HepG2 (cell line): Measurements from ENCODE around the gene HEBP1. TPM values are rescaled to one million over a fixed set of nuclear protein-coding genes. Genes with fewer than 3 reads are reported as not detected.

Source experiments
- BATF2 ChIP-seq: sonication (generic); formaldehyde crosslinking; IDR thresholded peaks from 2 replicates; pipeline ENCODE4 v1.8.0; 2022; ENCODE audit warnings: mild to moderate bottlenecking, missing genetic modification reagents, moderate library complexity
- DBP ChIP-seq: sonication (generic); formaldehyde crosslinking; IDR thresholded peaks from 2 replicates; pipeline ENCODE4 v1.4.0; 2020; ENCODE audit warnings: missing genetic modification reagents; ENCODE audit errors: not compliant biosample characterization
- MEIS1 ChIP-seq: sonication (generic); formaldehyde crosslinking; IDR thresholded peaks from 2 replicates; pipeline ENCODE4 v1.9.0; 2021; ENCODE audit warnings: mild to moderate bottlenecking, missing genetic modification reagents, moderate library complexity, borderline replicate concordance
- TOE1 ChIP-seq: sonication (generic); formaldehyde crosslinking; IDR thresholded peaks from 2 replicates; pipeline ENCODE4 v1.4.0; 2020; ENCODE audit warnings: mild to moderate bottlenecking, missing genetic modification reagents
- ZBTB14 ChIP-seq: sonication (generic); formaldehyde crosslinking; IDR thresholded peaks from 2 replicates; pipeline ENCODE4 v1.4.0; 2020; ENCODE audit warnings: missing genetic modification reagents
- ZBTB38 ChIP-seq: sonication (generic); formaldehyde crosslinking; IDR thresholded peaks from 2 replicates; pipeline ENCODE4 v1.5.1; 2020; ENCODE audit warnings: mild to moderate bottlenecking, missing genetic modification reagents
- ZBTB44 ChIP-seq: sonication (generic); formaldehyde crosslinking; IDR thresholded peaks from 2 replicates; pipeline ENCODE4 v1.4.0; 2020; ENCODE audit warnings: missing genetic modification reagents
- ZNF280D ChIP-seq: sonication (generic); formaldehyde crosslinking; IDR thresholded peaks from 2 replicates; pipeline ENCODE4 v1.5.1; 2020; ENCODE audit warnings: mild to moderate bottlenecking, missing genetic modification reagents
- polyA plus RNA-seq, 8 experiments: library from polyadenylated mRNA; depleted of rRNA in 3 of 8; stranded (reverse) in 7 of 8; unstranded in 1 of 8; fragments of >200 nt; fragmentation: Illumina TruSeq in 4 of 8; extraction: Trizol in 4 of 8; gene quantifications; 2 replicates each; pipeline versions ENCODE4 v1.2.1 to v1.2.3, GENCODE V29; 2011 to 2016; ENCODE audit warnings: low read depth in 4 of 8, missing spikeins in 1 of 8, mixed read lengths in 1 of 8; ENCODE audit not compliant: insufficient read depth in 1 of 8
- total RNA-seq, 5 experiments: library from RNA; depleted of rRNA; stranded (reverse); fragments of >200 nt; fragmentation: Illumina TruSeq; extraction: Trizol; gene quantifications; 2 replicates each; pipeline ENCODE4 v1.2.3, GENCODE V29; 2016; ENCODE audit warnings: low read depth in 1 of 5

The HEBP1 gene
- total and polyA plus RNA-seq, 2 of the 13 experiments (the other 11 are each of a cell fraction or from before 2014, with no cell fraction given) = 7.8 to 9.4 TPM

GRCh38 chr12:13033476-13033875 is 33.4 kb upstream of the HEBP1 start (continued):
- TF ChIP-seq BATF2 (CRISPR knock-in tag) (no peak), ZNF280D (CRISPR knock-in tag) (no peak), TOE1 (CRISPR knock-in tag) (no peak), ZBTB38 (CRISPR knock-in tag) (no peak), ZBTB14 (CRISPR knock-in tag) (no peak), ZBTB44 (no peak), MEIS1 (CRISPR knock-in tag) (no peak), DBP (no peak)
- TF ChIP-seq, all 625 proteins: peak for 0
